RWPE1 (cell line): Measurements from ENCODE around the gene RTN4IP1.
A peak's percentile ranks its signal among the peaks of the same experiment; 100 is the strongest.

Experiments used
- CTCF ChIA-PET: fragments of 350-600 bp; sonication (Branson Sonifier 250); formaldehyde crosslinking; extraction: SDS; loops from one replicate; lab custom pipeline; 2021; lab: Yijun Ruan, JAX
- POLR2A ChIA-PET: fragments of 400-600 bp; formaldehyde crosslinking; extraction: SDS; loops from one replicate; lab custom pipeline; 2020; ENCODE audit warnings: antibody characterized with exemption; ENCODE audit not compliant: low non-redundant PET; lab: Yijun Ruan, JAX
- DNase-seq: peaks from one replicate; pipeline ENCODE4 v3.0.0; 2012; ENCODE audit warnings: low spot score
- H3K27ac ChIP-seq: fragments of 450-650 bp; 2 replicates; pipeline ENCODE4 v1.5.1; 2017
- TF ChIP-seq, protein P1 (sequence below): fragments of 450-650 bp; conservative IDR thresholded peaks from 2 replicates; pipeline ENCODE4 v1.5.1; 2017; ENCODE audit warnings: low read depth, mild to moderate bottlenecking

RTN4IP1 gene

DNA sequence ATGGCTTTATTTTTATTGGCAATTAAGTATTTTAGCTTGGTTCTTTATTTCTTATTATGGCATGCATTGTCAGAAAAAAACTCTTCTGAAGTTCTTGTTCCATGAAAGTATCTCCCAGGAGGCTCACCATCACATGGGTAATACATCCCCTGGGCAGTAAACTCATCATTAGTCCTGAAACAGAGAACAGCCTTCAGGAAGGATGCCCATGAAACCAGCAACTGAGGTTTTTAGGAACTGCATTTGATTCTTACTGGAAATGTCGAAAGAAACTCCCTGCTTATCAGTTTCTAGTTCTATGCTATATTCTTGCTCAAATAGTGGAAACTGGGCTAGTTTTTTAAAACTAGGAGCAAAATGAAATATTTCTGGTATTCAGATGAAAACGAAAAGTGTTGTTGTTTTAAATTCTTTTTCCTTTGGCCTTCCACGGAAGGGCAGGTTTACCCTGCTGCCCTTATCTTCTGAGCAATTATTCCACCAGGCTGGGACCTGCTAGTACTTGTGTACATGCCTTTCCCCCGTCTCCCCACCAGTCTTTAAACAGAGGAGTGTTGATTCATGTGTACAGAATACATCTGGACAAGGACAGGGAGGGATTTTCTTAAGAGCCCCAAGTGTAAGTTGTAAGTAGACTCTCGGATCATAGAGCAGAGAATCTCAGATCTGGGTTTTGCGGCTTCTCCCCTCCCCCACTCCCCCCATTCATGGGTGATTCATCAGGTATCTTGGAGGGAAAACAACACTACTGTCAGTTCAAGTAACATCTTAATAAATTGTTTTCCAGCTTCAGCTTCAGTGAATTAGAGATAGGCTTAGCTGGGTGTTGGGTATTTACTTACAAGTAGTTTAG lies 81.5 kb downstream of the RTN4IP1 start:
- peak; percentile 83 for DNase-seq

DNA sequence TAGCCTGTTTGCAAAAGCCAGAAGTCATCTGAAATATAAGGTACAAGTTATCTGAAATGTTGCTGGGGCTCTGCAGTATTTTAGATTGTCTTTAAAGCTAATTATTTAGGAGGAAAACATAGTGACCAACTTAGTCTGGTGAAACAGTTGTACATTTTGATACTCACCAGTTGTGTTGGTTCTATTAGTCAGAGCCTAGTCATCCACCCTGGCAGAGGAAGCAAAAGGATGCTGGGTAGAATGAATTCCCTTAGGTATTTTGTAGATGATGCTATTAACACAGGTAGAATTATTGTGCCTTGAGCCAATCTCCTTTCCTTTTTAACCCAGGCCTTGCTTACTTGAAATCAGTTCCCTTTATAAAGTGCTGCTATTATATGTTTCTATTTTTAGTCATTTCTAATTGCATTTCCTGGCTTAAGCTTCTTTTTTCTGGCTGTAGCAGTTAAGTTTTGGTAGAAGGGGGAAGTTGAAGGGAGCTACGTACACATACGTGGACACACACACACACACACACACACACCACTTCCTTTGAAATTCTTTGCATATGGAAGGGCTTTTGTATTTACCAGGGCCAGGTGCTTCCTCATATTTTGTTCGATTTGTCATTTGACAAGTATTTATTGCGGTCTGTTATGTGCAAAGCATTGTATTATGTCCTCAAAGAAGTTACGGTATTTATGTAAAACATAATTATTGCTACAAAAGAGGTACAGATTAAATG lies 82.4 kb downstream of the RTN4IP1 start:
- peak; percentile 75 for DNase-seq
- H3K27ac ChIP-seq, result no peak overlapping the region
- POLR2A ChIA-PET, result interaction anchor here (0.7 kb wide), 1 partner anchor 221 kb away, joined by 3 read pairs; the partner anchor contains the start of gene ATG5
- TF ChIP-seq, protein P1, sequence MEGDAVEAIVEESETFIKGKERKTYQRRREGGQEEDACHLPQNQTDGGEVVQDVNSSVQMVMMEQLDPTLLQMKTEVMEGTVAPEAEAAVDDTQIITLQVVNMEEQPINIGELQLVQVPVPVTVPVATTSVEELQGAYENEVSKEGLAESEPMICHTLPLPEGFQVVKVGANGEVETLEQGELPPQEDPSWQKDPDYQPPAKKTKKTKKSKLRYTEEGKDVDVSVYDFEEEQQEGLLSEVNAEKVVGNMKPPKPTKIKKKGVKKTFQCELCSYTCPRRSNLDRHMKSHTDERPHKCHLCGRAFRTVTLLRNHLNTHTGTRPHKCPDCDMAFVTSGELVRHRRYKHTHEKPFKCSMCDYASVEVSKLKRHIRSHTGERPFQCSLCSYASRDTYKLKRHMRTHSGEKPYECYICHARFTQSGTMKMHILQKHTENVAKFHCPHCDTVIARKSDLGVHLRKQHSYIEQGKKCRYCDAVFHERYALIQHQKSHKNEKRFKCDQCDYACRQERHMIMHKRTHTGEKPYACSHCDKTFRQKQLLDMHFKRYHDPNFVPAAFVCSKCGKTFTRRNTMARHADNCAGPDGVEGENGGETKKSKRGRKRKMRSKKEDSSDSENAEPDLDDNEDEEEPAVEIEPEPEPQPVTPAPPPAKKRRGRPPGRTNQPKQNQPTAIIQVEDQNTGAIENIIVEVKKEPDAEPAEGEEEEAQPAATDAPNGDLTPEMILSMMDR, result no peak
- CTCF ChIA-PET, result interaction anchor here (1.1 to 1.4 kb wide), 2 partner anchors 20 to 21 kb away, joined by 3 to 8 read pairs; no protein-coding TSS in a partner anchor

More for the DNA sequence above, 81.5 kb downstream of the RTN4IP1 start:
- CTCF ChIA-PET, result interaction anchor here (1.1 to 1.4 kb wide), 2 partner anchors 19 to 22 kb away, joined by 3 to 8 read pairs; no protein-coding TSS in a partner anchor
- POLR2A ChIA-PET, result interaction anchor here (0.7 kb wide), 1 partner anchor 222 kb away, joined by 3 read pairs; the partner anchor contains the start of gene ATG5
- TF ChIP-seq, protein P1, result no peak
- peak overlapping the region; percentile 83 for H3K27ac ChIP-seq

DNA sequence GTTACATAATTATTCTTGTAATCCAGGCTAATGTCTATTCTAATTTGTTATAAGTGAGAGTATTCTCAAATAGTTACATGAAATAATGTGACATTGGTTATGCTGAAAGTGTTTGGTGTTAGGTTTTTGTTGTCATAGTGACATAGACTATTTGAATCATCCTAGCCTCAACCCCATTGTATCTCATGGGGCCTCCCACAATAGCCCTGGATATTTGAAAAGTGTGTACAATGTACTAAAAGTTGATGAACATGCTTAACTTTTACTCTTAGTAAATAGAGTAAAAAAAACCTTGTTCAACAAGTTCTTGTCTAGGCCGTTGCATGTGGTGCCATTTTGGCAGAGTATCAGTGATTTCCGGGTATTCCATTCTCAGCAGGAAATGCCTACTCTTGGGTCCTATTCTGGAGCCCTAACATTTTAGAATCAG lies 83.0 kb downstream of the RTN4IP1 start:
- ChIA-PET CTCF (interaction anchor here (1.1 to 1.4 kb wide), 2 partner anchors 20 kb away, joined by 3 to 8 read pairs; no protein-coding TSS in a partner anchor), POLR2A (no interaction called here)
- TF ChIP-seq, protein P1, result no peak
- peak; percentile 41 for DNase-seq
- peak overlapping the region; percentile 91 for H3K27ac ChIP-seq

DNA sequence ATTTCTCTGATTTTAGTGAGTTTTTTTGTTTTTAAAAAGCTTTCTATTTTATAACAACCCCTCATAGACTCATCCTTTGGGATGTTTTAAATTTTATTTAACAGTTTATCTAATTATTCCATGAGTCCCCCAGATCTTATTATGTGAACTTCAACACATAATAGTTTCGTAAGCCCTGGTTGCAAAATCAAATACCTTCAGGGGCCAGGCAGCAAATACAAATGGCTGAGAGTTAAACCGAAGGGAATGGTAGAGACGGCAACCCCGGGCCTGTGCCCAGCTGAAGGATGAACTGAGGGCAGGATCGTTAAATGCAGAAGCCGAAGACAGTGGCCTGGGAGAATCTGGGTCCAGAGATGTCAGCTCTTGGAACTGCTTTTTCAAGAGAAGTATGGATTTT lies 88.4 kb downstream of the RTN4IP1 start:
- H3K27ac ChIP-seq, result no peak overlapping the region
- POLR2A ChIA-PET, result no interaction called here
- TF ChIP-seq, protein P1, result no peak
- no peak for DNase-seq
- CTCF ChIA-PET, result interaction anchor here (0.8 to 1.0 kb wide), 2 partner anchors 21 to 439 kb away, joined by 3 to 4 read pairs; no protein-coding TSS in a partner anchor

DNA sequence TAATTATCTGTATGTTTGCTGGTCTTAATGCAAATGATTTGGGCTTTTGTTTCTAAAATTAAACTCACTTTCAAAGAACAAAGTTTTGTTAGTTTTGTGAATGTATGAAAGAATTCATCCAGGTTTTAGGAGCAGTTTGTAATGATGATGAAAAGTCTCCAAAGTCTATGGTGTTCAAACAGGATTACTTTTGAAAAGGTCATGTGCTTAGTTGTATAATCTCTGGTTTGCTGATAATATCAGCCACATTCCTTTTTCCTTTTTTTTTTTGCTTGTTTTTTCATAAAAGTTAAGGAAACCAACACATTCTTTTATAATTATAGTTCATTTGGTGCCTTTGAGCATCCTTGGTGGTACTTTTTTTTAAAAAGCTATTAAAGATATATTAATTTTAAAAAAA lies 88.9 kb downstream of the RTN4IP1 start:
- DNase-seq, result no peak
- TF ChIP-seq, protein P1, result no peak
- CTCF ChIA-PET, result interaction anchor here (0.6 to 1.2 kb wide), 4 partner anchors 16 to 439 kb away, joined by 3 to 4 read pairs (median 3); no protein-coding TSS in a partner anchor
- no peak overlapping the region for H3K27ac ChIP-seq
- POLR2A ChIA-PET, result no interaction called here

DNA sequence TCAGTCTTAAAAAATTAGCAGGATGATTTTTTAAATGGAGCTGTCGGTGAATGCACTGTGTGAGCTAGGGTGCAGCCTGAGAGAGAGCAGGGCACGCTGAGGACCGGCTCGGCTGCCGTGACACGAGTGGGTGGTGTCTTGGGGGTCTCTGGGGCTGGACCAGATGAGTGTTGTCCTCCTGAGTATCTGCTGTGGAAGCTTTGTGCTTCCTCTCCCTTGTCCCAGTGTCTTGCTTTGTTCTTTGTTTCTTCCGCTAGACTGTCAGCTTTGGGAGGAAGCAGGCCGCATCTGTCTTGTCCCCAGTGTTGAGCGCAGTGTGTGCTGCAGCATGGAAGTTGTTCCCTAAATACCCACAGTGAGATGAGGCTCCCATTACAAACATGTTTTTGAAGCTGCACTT lies 89.4 kb downstream of the RTN4IP1 start:
- TF ChIP-seq, protein P1, result no peak
- no peak for DNase-seq
- ChIA-PET CTCF (interaction anchor here (0.6 to 1.2 kb wide), 2 partner anchors 16 to 27 kb away, joined by 3 read pairs; no protein-coding TSS in a partner anchor), POLR2A (no interaction called here)
- peak overlapping the region; percentile 54 for H3K27ac ChIP-seq
